Measurements from ENCODE around the gene ACP2.

DNA sequence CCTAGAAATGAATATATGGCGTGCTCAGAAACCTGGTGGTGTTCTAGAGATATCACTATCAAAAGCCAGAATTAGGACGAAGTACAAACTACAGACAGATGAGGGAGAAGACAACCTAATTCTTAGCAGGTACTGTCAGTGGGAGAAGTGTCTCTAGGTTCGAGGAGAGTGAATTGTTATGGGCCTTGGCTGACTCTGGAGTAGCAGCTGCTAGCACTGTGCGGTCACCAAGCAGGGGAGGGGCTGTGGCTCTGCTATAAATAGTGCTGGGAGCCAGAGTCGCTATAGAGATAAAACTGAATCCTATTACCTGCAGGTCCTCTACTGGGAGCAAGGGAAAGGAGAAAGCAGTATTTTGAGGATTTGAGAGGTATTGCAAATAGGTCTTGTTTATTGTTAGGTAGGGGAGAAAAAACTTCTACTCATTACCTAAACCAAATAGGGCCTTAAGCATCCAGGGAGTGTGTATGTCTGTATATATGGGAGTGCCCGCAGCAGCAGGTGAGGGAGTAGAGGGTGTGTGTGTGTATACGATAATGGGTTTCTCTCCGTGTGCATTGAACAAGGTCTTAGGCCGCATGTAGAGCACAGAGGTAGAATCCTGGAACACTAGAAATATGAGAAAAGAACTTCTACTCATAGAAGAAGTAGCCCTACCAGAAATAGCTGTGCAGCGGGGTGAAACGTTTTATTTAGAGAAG is 23.5 kb upstream of the ACP2 start:
- TF ChIP-seq SMC3 (IDR thresholded peaks at IDR 0.05; ENCODE audit: borderline replicate concordance, low read length) (no peak), MYC (IDR thresholded peaks at IDR 0.05; ENCODE audit: insufficient read depth, insufficient read length, insufficient replicate concordance, low read length, severe bottlenecking) (no peak), BACH1 (IDR thresholded peaks at IDR 0.05; ENCODE audit: borderline replicate concordance) (no peak), RBBP5 (conservative IDR thresholded peaks at IDR 0.05) (no peak), NR2F1 (conservative IDR thresholded peaks at IDR 0.05) (no peak)
- TF ChIP-seq, protein P1, sequence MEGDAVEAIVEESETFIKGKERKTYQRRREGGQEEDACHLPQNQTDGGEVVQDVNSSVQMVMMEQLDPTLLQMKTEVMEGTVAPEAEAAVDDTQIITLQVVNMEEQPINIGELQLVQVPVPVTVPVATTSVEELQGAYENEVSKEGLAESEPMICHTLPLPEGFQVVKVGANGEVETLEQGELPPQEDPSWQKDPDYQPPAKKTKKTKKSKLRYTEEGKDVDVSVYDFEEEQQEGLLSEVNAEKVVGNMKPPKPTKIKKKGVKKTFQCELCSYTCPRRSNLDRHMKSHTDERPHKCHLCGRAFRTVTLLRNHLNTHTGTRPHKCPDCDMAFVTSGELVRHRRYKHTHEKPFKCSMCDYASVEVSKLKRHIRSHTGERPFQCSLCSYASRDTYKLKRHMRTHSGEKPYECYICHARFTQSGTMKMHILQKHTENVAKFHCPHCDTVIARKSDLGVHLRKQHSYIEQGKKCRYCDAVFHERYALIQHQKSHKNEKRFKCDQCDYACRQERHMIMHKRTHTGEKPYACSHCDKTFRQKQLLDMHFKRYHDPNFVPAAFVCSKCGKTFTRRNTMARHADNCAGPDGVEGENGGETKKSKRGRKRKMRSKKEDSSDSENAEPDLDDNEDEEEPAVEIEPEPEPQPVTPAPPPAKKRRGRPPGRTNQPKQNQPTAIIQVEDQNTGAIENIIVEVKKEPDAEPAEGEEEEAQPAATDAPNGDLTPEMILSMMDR (IDR thresholded peaks at IDR 0.05 in 2 of 3, conservative IDR thresholded peaks at IDR 0.05 in 1 of 3; ENCODE audit: control insufficient read depth in 2 of 3, extremely low read depth in 1 of 3, insufficient read depth in 1 of 3, low read depth in 3 of 3, low read length in 3 of 3) = no peak

All from GM12878 (cell line).